Measurements from ENCODE around the gene MAT2B. TPM values are rescaled to one million over a fixed set of nuclear protein-coding genes. Genes with fewer than 3 reads are reported as not detected.

The MAT2B gene
- total and polyA plus RNA-seq, 9 of the 15 experiments (the other 6 are each of a cell fraction or from before 2014, with no cell fraction given) = 32.0 to 57.7 (median 43.6) TPM

DNA sequence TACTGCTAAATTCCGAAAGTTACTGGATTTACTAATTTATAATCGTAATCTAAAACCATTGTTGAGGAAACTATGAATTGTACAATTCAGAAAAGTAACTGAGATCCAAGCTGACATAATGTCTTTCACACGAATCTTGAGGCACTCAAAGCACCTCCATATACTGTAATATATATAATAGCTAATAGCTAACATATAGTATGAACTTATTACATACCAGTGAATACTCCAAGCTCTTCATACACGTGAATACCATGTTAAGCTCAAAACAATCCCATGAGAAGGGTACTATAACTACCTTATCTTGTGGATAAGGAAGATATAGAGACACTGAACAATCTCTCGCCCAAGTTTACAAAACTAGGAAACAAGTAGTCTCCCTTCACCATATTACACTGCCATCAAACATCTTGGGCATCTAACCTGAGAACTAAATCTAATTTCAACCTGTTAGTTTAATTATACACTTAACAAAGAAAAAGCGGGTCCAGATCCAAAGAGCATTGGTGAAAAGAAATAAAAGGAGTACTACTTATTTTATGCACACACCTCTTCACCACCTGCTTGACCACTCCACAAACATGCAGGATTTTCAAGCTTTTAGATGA is 46.5 kb upstream of the MAT2B start (continued):
- no peak for TF ChIP-seq RBM15 (IDR thresholded peaks at IDR 0.05; ENCODE audit: insufficient read depth, low read length)
- TF ChIP-seq ELF1 (tag; IDR thresholded peaks at IDR 0.05) = 0 out of 2 replicates have a peak, but pooled peaks have one; percentile 5
- no peak for TF ChIP-seq FOXA3 (CRISPR knock-in tag; conservative IDR thresholded peaks at IDR 0.05 in 1 of 2, IDR thresholded peaks at IDR 0.05 in 1 of 2)
- TF ChIP-seq NR4A1 (CRISPR knock-in tag; IDR thresholded peaks at IDR 0.05) = no peak
- no peak for TF ChIP-seq NR4A1 (tag; IDR thresholded peaks at IDR 0.05)
- no peak for TF ChIP-seq FOSL1 (tag; conservative IDR thresholded peaks at IDR 0.05)
- TF ChIP-seq CHCHD3 (CRISPR knock-in tag; IDR thresholded peaks at IDR 0.05) = no peak
- TF ChIP-seq NR2C2 (CRISPR knock-in tag; IDR thresholded peaks at IDR 0.05) = no peak
- TF ChIP-seq NR2C2 (tag; IDR thresholded peaks at IDR 0.05) = no peak
- TF ChIP-seq CBFA2T3 (IDR thresholded peaks at IDR 0.05) = no peak
- no peak for TF ChIP-seq ZNF766 (CRISPR knock-in tag; conservative IDR thresholded peaks at IDR 0.05)
- no peak for TF ChIP-seq ZC3H8 (IDR thresholded peaks at IDR 0.05)
- TF ChIP-seq NCOA2 (IDR thresholded peaks at IDR 0.05; ENCODE audit: partially characterized antibody in 2 of 2) = peak in 1 of 2 experiments; percentile 80
- TF ChIP-seq HDAC2 (IDR thresholded peaks at IDR 0.05) = no peak
- no peak for TF ChIP-seq EZH2 (IDR thresholded peaks at IDR 0.05; ENCODE audit: borderline replicate concordance, low read depth, low read length)
- TF ChIP-seq, protein P1, sequence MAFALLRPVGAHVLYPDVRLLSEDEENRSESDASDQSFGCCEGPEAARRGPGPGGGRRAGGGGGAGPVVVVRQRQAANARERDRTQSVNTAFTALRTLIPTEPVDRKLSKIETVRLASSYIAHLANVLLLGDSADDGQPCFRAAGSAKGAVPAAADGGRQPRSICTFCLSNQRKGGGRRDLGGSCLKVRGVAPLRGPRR (CRISPR knock-in tag; IDR thresholded peaks at IDR 0.05) = no peak
- TF ChIP-seq, protein P2, sequence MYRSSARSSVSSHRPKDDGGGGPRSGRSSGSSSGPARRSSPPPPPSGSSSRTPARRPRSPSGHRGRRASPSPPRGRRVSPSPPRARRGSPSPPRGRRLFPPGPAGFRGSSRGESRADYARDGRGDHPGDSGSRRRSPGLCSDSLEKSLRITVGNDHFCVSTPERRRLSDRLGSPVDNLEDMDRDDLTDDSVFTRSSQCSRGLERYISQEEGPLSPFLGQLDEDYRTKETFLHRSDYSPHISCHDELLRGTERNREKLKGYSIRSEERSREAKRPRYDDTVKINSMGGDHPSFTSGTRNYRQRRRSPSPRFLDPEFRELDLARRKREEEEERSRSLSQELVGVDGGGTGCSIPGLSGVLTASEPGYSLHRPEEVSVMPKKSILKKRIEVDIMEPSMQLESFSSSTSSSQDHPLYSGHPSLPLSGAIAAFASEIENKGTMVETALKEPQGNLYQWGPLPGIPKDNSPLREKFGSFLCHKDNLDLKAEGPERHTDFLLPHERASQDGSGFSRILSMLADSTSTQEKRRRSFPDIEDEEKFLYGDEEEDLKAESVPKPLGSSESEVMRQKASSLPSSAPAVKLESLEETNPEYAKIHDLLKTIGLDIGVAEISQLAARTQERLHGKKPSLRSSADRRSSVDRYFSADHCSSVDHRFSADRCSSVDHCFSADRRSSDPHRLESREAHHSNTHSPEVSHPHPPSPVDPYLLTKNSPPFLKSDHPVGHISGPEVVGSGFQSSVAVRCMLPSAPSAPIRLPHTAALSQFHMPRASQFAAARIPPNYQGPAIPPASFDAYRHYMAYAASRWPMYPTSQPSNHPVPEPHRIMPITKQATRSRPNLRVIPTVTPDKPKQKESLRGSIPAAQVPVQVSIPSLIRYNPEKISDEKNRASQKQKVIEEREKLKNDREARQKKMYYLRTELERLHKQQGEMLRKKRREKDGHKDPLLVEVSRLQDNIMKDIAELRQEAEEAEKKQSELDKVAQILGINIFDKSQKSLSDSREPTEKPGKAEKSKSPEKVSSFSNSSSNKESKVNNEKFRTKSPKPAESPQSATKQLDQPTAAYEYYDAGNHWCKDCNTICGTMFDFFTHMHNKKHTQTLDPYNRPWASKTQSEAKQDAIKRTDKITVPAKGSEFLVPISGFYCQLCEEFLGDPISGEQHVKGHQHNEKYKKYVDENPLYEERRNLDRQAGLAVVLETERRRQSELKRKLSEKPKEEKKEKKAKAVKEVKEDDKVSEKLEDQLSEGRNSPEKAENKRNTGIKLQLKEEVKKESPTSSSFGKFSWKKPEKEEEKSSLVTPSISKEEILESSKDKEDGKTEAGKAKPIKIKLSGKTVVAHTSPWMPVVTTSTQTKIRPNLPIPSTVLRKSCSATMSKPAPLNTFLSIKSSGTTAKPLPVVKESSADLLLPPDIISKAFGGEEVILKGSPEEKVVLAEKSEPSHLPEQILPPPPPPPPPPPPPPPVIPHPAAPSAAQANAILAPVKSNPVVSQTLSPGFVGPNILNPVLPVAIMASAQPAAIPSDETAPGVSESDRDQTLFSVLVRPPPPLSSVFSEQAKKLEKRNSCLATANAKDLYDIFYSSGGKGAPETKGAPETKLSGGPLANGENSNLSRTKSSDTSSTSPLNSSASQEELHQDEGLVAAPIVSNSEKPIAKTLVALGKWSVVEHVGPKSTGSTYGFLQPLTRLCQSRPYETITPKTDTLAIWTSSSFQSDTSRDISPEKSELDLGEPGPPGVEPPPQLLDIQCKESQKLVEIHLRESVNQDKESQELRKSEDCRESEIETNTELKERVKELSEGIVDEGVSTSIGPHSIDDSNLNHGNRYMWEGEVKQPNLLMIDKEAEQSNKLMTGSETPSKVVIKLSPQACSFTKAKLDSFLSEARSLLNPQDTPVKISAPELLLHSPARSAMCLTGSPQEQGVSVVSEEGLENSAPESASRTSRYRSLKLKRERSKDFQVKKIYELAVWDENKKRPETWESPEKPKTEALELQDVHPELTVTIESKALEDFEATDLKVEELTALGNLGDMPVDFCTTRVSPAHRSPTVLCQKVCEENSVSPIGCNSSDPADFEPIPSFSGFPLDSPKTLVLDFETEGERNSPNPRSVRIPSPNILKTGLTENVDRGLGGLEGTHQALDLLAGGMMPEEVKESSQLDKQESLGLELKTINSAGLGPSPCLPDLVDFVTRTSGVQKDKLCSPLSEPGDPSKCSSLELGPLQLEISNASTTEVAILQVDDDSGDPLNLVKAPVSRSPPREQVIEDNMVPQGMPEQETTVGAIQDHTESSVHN (IDR thresholded peaks at IDR 0.05; ENCODE audit: borderline replicate concordance in 1 of 2, low read depth in 1 of 2) = no peak

Data from K562 (cell line).